Lower leg skin (tissue), 3 donors: Measurements from ENCODE around the gene JAKMIP2.

Source experiments
- CTCF ChIP-seq, 3 donors: fragments of 450-650 bp; IDR thresholded peaks; one replicate each; pipeline ENCODE4 v1.5.1; 2016; ENCODE audit warnings: antibody characterized with exemption in 3 of 3, mild to moderate bottlenecking in 3 of 3, moderate library complexity in 2 of 3
- POLR2A ChIP-seq, 2 donors: fragments of 450-650 bp; IDR thresholded peaks; one replicate each; pipeline ENCODE4 v1.6.1; 2016 to 2017; ENCODE audit warnings: antibody characterized with exemption in 2 of 2, mild to moderate bottlenecking in 1 of 2, moderate library complexity in 1 of 2

- no peak for TF ChIP-seq CTCF (IDR thresholded peaks at IDR 0.05)
- TF ChIP-seq POLR2A (IDR thresholded peaks at IDR 0.05) = no peak
Measured at GRCh38 chr5:147659166-147659929, 123.2 kb downstream of the JAKMIP2 start.
